MCF 10A (cell line): ENCODE data around the gene SP100. TPM values are rescaled to one million over a fixed set of nuclear protein-coding genes. Genes with fewer than 3 reads are reported as not detected.

ENCODE experiments used
- BruUV-seq: library from RNA; stranded (reverse); fragments of 400-500 nt; replicated peaks from 2 replicates; lab custom pipeline; 2021; lab: Mats Ljungman, UMichigan
- CTCF ChIA-PET: fragments of 300-600 bp; sonication (Branson Sonifier 250); formaldehyde crosslinking; extraction: SDS; loops from one replicate; lab custom pipeline; 2021; ENCODE audit warnings: antibody characterized with exemption, inconsistent platforms; lab: Yijun Ruan, JAX
- POLR2A ChIA-PET: fragments of 300-600, 350-650 bp; sonication (Branson Sonifier 250); formaldehyde crosslinking; extraction: SDS; loops from one replicate; lab custom pipeline; 2020; ENCODE audit warnings: antibody characterized with exemption, inconsistent platforms; lab: Yijun Ruan, JAX
- DNase-seq: peaks from one replicate; pipeline ENCODE4 v3.0.0-alpha.2; 2018; ENCODE audit not compliant: unreplicated experiment
- H3K27ac Mint-ChIP-seq: one replicate; pipeline ENCODE4 v1.8.0; 2022; ENCODE audit warnings: mild to moderate bottlenecking, low read depth, mixed read lengths; ENCODE audit not compliant: unreplicated experiment
- H3K27me3 Mint-ChIP-seq: one replicate; pipeline ENCODE4 v1.8.0; 2022; ENCODE audit warnings: mixed read lengths; ENCODE audit not compliant: insufficient read depth, unreplicated experiment
- H3K36me3 Mint-ChIP-seq: one replicate; pipeline ENCODE4 v1.8.0; 2022; ENCODE audit warnings: mild to moderate bottlenecking, moderate library complexity, mixed read lengths; ENCODE audit not compliant: insufficient read depth, unreplicated experiment
- H3K4me1 Mint-ChIP-seq: one replicate; pipeline ENCODE4 v1.8.0; 2022; ENCODE audit warnings: mixed read lengths; ENCODE audit not compliant: insufficient read depth, unreplicated experiment
- H3K4me3 Mint-ChIP-seq: one replicate; pipeline ENCODE4 v1.8.0; 2022; ENCODE audit warnings: mild to moderate bottlenecking, moderate library complexity, mixed read lengths; ENCODE audit not compliant: unreplicated experiment
- H3K9me3 Mint-ChIP-seq: one replicate; pipeline ENCODE4 v1.8.0; 2022; ENCODE audit warnings: mixed read lengths; ENCODE audit not compliant: unreplicated experiment
- intact Hi-C: fragments of 100-400 bp; cut with micrococcal nuclease; formaldehyde crosslinking; loops from 2 replicates; pipeline ENCODE4 v1.14.1; 2022
- total RNA-seq: library from RNA; stranded (reverse); gene quantifications from 2 replicates; pipeline ENCODE4 v1.2.3, GENCODE V29; 2022
- TF ChIP-seq, protein P1 (sequence below): fragments of 200-600 bp; IDR thresholded peaks from one replicate; pipeline ENCODE4 v1.8.0; 2022; ENCODE audit warnings: antibody characterized with exemption, mild to moderate bottlenecking; ENCODE audit not compliant: unreplicated experiment

SP100 gene
- total RNA-seq, 1 experiment from 2014 or later: 54.5 TPM

DNA sequence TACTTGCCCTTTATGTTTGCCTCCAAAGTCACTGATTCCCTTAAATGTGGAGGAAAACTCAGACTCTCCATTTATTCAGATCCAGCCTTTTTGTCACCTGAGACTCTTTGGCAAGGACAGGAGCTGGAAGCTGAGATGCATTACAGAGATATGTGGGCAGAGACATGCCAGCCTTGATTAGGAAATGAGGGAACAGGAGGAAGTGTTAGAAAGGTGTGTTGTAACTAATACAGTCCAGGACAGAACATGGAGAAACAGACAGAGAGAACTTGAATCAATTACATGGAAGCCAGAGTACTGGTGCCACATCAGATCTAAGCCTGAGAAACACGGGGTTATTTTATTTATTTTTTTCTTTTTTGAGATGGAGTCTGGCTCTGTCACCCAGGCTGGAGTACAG is 79.0 kb downstream of the SP100 start:
- ChIA-PET CTCF (interaction anchor here (0.6 kb wide), 1 partner anchor 119 kb away, joined by 3 read pairs; no protein-coding TSS in a partner anchor), POLR2A (interaction anchor here (0.6 to 1.1 kb wide), 4 partner anchors 18 to 562 kb away, joined by 3 to 4 read pairs (median 3); no protein-coding TSS in a partner anchor)
- Mint-ChIP-seq H3K27ac (no peak overlapping the region), H3K4me3 (no peak overlapping the region), H3K4me1 (no peaks in the 10 kb centered on the region), H3K27me3 (no peaks in the 10 kb centered on the region), H3K36me3 (peaks cover 62% of the 10 kb centered on the region), H3K9me3 (peaks cover 5% of the 10 kb centered on the region)
- TF ChIP-seq, protein P1, sequence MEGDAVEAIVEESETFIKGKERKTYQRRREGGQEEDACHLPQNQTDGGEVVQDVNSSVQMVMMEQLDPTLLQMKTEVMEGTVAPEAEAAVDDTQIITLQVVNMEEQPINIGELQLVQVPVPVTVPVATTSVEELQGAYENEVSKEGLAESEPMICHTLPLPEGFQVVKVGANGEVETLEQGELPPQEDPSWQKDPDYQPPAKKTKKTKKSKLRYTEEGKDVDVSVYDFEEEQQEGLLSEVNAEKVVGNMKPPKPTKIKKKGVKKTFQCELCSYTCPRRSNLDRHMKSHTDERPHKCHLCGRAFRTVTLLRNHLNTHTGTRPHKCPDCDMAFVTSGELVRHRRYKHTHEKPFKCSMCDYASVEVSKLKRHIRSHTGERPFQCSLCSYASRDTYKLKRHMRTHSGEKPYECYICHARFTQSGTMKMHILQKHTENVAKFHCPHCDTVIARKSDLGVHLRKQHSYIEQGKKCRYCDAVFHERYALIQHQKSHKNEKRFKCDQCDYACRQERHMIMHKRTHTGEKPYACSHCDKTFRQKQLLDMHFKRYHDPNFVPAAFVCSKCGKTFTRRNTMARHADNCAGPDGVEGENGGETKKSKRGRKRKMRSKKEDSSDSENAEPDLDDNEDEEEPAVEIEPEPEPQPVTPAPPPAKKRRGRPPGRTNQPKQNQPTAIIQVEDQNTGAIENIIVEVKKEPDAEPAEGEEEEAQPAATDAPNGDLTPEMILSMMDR: no peak
- BruUV-seq: no TSS peak
- no peak for DNase-seq
- intact Hi-C loops: no loop called here

GRCh38 chr2:230496891-230497290 is 80.9 kb downstream of the SP100 start:
- H3K9me3 Mint-ChIP-seq: peaks cover 7% of the 10 kb centered on the region
- peaks cover 54% of the 10 kb centered on the region for H3K36me3 Mint-ChIP-seq
- H3K27me3 Mint-ChIP-seq: no peaks in the 10 kb centered on the region
- CTCF ChIA-PET: no interaction called here
- H3K4me3 Mint-ChIP-seq: no peak overlapping the region
- POLR2A ChIA-PET: no interaction called here
- no peak overlapping the region for H3K27ac Mint-ChIP-seq
- intact Hi-C loops: no loop called here
- no peaks in the 10 kb centered on the region for H3K4me1 Mint-ChIP-seq
- DNase-seq: no peak
- BruUV-seq: no TSS peak
- TF ChIP-seq, protein P1: no peak

- CTCF ChIA-PET: interaction anchor here (0.6 to 1.0 kb wide), 3 partner anchors 112 to 1121 kb away, joined by 3 read pairs; no protein-coding TSS in a partner anchor
- H3K27ac Mint-ChIP-seq: no peak overlapping the region
- POLR2A ChIA-PET: interaction anchor here (0.6 to 0.7 kb wide), 2 partner anchors 12 to 24 kb away, joined by 4 to 7 read pairs; no protein-coding TSS in a partner anchor
- H3K27me3 Mint-ChIP-seq: no peaks in the 10 kb centered on the region
- intact Hi-C loops: no loop called here
- H3K4me1 Mint-ChIP-seq: no peaks in the 10 kb centered on the region
- no peak for DNase-seq
- TF ChIP-seq, protein P1: no peak
- BruUV-seq: no TSS peak
- H3K9me3 Mint-ChIP-seq: peaks cover 7% of the 10 kb centered on the region
- no peak overlapping the region for H3K4me3 Mint-ChIP-seq
- H3K36me3 Mint-ChIP-seq: peaks cover 56% of the 10 kb centered on the region
These were observed 82.6 kb downstream of the SP100 start for GRCh38 chr2:230498506-230499107.

DNA sequence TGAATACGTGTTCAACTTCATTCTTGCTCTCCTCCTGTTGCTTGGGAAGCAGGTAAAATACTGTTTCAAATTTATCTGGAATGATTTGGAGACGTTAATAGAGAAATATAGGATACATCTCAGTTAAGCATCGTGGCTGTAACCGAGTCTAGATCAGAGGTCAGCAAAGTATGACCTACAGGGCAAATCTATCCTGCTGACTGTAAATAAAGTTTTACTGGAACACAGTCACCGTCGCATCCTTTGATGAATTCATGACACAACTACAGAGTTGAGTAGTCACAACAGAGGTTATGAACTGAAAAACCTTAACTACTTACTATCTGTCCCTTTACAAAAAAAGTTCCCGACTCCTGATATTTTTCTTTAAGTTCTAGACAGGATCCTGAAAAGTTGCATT is 86.6 kb downstream of the SP100 start:
- ChIA-PET POLR2A (no interaction called here), CTCF (no interaction called here)
- H3K9me3 Mint-ChIP-seq: peaks cover 7% of the 10 kb centered on the region
- TF ChIP-seq, protein P1: no peak
- DNase-seq: no peak
- no peak overlapping the region for H3K4me3 Mint-ChIP-seq
- no peak overlapping the region for H3K27ac Mint-ChIP-seq
- H3K36me3 Mint-ChIP-seq: peaks cover 41% of the 10 kb centered on the region
- no peaks in the 10 kb centered on the region for H3K4me1 Mint-ChIP-seq
- no peaks in the 10 kb centered on the region for H3K27me3 Mint-ChIP-seq
- intact Hi-C loops: no loop called here
- no TSS peak for BruUV-seq
